RKO (cell line): ENCODE measurements around the gene SNX5.

Experiments used
- DNase-seq: peaks from one replicate; pipeline ENCODE4 v3.0.0-alpha.2; 2016; ENCODE audit warnings: low spot score

SNX5 gene

GRCh38 chr20:17940224-17940971 lies 28.2 kb downstream of the SNX5 start:
- DNase-seq = no peak

DNA sequence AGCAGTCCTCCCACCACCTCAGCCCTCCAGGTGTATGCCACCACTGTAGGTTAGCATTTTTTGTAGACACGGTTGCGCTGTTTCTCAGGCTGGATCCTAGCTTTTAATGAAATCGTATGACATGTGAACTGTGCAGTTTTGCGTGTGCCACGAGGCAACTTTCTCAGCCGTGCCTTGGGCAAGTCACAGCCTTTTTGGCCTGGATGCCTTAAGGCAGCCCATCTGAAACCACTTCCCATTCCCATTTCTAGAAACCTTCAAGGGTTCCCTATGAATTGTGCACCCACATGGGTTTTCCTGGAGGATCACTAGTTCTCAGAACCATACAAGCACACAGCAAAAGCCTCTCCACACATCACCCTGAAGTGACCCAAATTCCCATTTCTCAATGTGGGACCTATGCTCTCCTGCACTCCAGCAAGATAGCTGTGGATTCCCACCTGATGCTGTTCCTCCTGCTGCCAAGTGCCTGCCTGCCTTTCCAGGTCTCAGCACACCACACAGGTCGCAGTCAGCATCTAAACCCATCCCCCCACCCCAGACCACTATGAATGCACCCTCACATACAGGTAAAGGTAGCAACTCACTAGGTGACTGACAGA lies 28.9 kb downstream of the SNX5 start:
- no peak for DNase-seq

DNA sequence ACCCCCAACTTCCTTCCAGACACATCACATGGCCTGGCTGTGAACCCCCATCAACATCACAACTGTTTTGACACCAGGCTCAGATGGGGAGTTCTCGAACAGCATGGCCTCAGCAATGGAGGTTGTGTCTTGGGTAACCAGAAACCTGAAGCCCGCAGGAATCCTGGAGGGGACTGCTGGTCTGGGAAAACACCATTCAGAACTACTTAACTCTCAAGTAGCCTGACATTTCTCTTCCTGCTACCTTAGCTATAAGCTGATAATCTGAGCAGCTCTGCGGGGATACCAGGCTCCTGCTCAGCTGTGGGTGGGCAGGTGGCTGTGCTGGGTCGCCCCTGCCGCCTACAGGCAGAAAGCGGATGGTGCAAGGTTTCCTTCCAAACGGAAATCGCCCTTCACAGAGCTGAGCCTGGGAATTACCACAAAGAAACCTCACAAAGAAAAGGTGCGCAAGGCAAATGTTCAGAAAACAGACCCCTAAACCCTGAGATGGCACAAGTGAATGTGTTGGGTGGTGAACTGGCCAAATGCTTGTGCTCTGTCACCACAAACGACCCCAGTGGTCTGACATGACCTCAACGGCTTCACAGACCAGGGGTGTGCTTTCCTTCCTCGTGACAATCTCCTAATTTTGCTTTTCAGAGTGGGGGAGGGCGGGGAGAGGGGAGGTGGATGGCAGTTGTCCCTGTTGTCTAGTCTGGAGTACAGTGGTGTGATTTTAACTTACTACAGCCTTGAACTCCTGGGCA lies 29.5 kb downstream of the SNX5 start:
- DNase-seq = peak; percentile 59

GRCh38 chr20:17936761-17937732 lies 31.5 kb downstream of the SNX5 start:
- no peak for DNase-seq

DNA sequence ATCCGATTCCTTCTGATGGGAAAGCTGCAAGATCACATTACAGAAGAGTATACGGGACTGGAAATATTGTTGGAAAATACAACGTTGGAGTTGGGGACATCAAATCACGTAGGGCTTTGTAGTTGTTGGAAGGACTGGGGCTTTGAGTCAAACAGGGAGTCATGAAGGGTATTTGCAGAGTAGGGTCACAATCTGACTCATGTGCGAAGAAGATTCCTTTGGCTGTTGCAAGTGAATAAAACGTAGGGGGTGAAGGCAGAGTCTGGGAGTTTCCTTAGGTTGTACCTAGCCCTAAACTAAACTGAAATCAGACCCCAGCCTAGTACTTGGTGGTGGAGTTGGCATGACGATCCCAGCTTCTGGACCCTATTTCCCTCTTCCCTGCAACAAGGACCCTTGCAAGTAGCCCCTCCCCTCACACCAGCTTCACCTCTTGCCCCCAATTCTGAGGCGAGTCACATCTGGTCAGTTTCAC lies 32.3 kb downstream of the SNX5 start:
- no peak for DNase-seq

DNA sequence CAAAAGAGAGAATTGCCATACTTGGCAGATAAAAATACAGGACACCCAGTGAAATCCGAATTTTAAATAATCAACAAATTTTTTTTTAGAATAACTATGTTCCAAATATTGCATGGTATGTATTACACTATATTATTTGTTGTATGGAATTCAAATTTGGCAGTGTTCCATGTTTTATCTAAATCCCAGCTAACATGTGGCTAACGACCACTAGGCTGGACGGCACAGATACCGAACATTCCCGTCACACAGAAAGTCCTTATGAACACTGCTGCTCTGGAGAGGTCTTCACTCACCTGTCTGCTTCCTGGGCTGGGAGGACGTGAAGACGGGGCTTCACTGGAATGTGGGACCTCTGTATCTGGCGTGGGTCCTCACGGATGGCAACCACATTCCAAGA lies 32.8 kb downstream of the SNX5 start:
- DNase-seq = no peak

- no peak for DNase-seq
Measured at GRCh38 chr20:17935186-17935585, 33.4 kb downstream of the SNX5 start.

GRCh38 chr20:17934141-17934862 lies 34.3 kb downstream of the SNX5 start:
- DNase-seq = no peak

DNA sequence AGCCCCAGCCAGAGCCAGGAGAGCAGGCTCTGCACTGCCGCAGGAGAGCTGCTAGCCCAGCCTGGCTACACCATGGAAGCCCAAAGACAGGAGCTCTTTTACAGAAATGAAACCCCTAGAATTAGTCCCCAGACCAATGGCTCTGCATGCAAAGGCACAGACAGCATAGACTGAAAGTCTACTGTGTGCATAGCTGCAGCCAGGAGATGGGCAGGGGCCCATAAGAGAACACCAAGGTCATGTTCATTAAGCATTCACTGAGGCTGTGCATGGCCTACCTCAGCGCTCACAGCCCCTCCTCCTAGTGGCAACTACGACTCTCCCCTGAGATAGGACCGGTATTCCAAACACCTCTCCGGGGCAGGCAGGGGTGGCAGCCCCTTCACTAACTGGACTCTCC lies 34.9 kb downstream of the SNX5 start:
- DNase-seq = no peak

GRCh38 chr20:17933121-17933520 lies 35.5 kb downstream of the SNX5 start:
- DNase-seq = no peak

GRCh38 chr20:17932396-17932795 lies 36.2 kb downstream of the SNX5 start:
- no peak for DNase-seq

GRCh38 chr20:17931513-17931912 lies 37.1 kb downstream of the SNX5 start:
- DNase-seq = no peak

- DNase-seq = no peak
Measured at GRCh38 chr20:17928633-17929311, 39.8 kb downstream of the SNX5 start.

DNA sequence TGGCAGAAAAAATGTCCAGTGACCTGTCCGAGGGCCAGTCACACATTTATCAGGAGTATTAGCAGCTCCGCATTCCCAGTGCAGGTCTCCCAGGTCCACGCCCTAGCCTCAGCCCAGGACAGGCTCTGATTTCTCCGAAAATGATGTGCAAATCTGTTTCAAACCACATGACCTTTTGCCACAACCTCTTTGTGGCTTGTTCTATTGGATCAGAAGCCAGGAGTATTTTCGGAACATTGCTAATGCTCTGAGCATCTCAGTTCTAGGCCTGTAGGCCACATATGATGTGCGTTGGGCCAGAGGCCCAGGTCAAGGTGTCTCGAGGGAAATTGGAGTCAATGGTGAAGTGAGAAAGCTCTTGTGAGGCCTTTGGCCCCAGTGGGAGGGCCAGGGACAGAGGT lies 40.4 kb downstream of the SNX5 start:
- no peak for DNase-seq

GRCh38 chr20:17925940-17926300 lies 42.7 kb downstream of the SNX5 start:
- DNase-seq = no peak

GRCh38 chr20:17925141-17925939 lies 43.3 kb downstream of the SNX5 start:
- no peak for DNase-seq

DNA sequence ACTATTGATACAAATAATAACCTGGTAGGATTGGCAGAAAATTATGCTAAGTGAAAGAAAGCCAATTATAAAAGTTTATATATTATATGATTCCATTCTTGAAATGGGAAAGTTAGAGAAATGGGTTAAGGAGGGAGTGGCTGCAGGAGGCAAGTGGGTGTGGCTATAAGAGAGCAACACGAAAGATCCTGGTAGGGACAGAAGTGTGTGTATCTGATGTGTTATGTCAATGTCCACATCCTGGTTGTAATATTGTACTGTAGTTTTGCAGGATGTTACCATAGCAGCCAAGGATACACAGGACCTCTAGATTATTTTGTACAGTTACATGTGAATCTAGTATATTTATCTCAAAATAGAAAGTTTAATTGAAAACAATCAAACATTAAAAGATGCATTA lies 46.8 kb downstream of the SNX5 start:
- DNase-seq = no peak

GRCh38 chr20:17919149-17919548 lies 49.4 kb downstream of the SNX5 start:
- DNase-seq = no peak

- no peak for DNase-seq
Measured at GRCh38 chr20:17917832-17918618, 50.6 kb downstream of the SNX5 start.
